ENCODE data around the gene MC3R.
"Not testable (repeated sequence)": the region's sequence is repeated elsewhere in the genome, so short reads cannot be mapped to it uniquely, and the experiment has no call there.

Gene MC3R

DNA sequence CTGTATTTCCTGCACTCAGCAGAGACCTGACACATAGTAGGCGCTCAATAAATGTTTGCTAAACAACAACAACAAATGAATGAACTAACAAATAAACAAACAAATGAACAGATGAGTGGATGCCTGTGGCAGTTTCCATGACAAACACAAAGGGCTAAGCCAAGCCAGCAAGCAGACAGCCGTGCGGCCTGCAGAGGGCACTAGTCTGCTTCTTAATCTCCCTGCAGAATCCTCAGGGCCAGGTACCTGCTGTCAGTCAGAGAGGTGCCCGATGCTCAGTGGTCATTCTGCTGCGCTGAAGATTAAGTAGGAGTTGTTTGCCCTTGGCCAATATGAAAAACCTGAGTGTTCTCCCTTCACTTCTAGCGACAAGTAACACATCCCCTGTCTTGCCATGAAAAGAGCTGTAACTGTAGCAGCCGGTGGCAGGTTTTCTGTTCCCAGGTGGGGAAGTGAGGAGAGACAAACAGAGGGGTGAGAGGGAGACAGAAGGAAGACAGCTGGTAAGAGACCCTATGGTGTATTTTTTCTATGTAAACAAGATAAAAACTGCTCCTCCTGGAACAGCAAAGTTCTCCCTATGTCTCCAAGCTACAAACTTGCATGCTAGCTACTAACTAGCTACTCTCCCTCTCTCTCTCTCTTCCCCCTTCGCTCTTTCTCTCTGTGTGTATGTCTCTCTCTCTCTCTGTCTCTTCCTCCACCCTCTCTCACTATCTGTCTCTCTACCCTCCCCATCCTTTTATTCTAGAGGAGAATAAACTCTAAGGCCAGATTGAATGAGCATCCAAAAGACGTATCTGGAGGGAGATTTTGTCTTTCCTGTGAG is at the start of gene MC3R:
TSS of gene MC3R (plus strand) at position 779 of the 829 bp plus-strand sequence. CDS start 112 bp downstream, outside the sequence.
- FAIRE-seq, result no peak

DNA sequence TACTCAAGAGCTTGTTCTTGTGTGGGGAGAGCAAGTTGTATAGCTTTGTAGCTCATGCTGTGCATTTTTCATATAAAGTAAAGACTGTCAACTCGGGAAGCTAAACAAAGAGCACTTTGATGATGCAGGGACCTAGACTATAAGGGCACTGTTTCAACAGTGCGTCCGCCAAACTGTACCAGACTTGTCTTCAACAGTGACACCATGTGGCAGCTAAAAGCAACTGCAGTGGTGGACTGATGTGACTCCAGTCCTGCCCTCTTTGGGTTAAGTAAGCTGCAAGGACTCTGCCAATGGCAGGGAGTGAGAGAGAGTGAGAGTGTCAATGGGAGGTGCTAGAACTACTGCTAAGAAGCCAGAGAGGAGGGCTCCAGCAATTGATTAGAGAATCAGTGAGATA is 48.1 kb upstream of the MC3R start:
- FAIRE-seq, result no peak

DNA sequence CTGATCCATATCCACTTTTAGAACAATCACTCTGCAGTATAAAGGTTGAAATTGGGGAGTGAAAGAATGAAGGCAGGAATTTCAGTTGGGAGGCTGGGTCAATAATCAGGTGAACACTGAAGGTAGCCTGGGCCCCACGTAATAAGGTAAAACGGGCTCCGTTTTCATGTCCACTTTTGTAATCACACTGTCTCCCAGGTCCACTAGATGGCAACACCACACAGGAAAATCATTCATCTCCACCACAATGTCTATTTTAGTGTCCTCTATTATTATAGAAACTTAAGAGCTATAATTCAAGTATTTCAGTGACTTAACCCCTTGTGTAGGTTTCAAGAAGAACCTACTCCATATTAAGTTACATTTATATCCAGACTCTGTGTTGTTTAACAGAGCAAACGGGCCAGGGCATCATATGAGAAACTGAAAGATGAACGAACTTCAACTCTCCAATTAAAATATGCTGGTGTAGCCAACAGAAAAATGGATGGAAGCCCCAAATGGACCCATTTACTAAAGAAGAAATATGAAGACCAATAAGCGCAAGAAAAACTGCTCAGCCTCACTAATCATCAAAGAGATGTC is 45.9 kb upstream of the MC3R start:
- no peak for FAIRE-seq

GRCh38 chr20:56204206-56204605 is 44.3 kb upstream of the MC3R start:
- FAIRE-seq, result no peak

- FAIRE-seq, result no peak
Observed at GRCh38 chr20:56205346-56205745, 43.2 kb upstream of the MC3R start.

DNA sequence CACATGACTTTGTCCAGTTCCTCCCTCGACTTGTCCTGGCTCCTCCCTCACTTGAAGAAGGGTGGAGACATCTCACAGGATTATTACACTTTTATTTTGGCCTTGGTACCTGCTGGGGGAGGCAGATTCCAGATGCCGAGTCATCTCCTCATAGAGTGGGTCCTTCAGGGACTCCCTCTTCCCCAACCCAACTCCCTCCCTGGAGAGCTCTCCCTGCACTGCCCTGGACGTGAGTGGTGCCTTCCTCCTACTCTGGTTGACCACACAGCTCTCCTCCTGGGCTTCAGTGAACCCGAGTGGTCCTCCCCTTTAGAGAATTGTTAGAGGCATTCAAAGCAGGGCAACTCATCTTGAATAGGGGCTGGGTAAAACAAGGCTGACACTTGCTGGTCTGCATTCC is 40.9 kb upstream of the MC3R start:
- FAIRE-seq, result no peak

DNA sequence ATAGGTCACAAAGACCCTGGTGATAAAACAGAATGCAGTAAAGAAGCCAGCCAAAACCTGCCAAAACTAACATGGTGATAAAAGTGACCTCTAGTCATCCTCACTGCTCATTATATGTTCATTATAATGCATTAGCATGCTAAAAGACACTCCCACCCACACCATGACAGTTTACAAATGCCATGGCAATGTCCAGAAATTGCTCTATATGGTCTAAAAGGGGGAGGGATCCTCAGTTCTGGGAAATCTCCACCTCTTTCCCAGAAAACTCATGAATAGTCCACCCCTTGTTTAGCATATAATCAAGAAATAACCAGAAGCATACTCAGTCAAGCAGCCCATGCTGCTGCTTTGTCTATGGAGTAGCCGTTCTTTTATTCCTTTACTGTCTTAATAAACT is 40.4 kb upstream of the MC3R start:
- FAIRE-seq, result no peak

GRCh38 chr20:56211051-56211450 is 37.5 kb upstream of the MC3R start:
- FAIRE-seq, result no peak

GRCh38 chr20:56212091-56212490 is 36.4 kb upstream of the MC3R start:
- FAIRE-seq, result no peak

- no peak for FAIRE-seq
Observed at GRCh38 chr20:56213321-56213720, 35.2 kb upstream of the MC3R start.

DNA sequence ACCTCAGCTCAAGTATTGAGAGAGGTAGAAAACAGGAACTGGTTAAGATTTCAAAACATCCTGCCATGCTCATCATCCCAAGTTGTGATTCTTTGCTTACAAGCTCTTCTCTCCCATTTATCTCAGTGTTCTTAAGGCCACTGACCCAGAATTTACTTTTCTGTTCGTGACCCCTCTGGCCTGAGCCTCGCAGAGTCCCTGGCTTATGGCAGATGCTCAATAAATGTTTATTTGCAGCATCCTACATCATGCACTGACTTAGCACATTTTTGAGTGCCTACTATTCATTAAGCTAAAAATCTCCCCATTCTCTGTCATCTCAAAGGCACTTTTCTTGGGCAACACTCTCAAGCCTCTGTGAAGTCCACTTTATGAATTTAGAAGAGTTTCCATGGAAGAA is 33.4 kb upstream of the MC3R start:
- FAIRE-seq, result no peak

DNA sequence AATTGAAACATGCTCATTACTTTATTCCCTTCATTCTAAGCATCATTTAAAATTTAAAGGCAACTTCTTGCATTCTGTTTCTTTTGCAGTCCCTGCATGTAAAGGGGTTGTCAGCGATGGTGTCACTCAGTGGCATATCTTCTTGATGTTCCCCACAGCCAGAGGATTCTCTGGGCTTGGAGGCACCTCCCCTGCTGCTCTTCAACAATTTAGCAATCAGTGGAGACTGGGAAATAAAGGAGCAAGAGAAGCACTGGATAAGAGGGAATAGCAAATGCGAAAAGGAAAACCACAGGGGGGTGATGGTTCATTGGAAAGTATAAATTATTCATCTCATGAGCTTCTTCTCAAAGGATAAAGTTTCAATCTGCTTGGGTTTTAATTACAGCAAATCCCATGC is 30.7 kb upstream of the MC3R start:
- FAIRE-seq, result no peak

DNA sequence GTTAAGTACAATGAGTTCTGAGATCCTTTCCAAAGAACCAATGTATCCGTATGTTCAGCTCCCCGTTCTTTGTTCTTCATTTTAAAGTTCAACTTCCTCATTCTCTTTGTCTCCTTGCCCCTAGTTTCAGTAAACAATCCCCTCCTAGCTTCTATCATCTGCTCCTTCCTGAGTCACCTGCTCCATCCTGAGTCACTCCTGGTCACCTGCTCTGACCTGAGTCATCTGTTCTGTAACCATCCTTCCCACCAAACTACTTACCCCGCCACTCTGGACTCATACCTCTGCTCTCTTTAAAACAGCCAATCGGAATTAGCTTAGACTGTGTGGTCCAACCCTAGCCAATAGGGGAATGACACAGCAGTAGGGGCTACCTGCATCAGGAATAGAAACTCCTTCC is 27.3 kb upstream of the MC3R start:
- FAIRE-seq, result not testable (repeated sequence)

DNA sequence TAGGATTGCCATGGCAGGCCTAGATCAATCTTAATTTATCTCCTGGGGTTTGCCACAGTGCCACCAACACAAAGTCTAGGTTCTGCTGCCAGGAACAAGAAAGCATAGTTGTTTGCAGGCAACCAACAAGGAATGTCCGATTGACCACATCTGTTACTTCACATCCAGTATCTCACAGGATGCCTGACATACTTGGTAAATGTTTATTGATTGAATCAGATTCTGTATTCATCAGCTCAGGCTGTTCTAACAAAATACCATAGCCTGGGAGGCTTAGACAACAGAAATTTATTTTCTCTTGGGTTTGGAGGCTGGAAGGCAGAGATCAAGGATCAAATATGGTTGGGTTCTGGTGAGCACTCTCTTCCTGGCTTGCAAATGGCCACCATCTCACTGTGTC is 26.3 kb upstream of the MC3R start:
- no peak for FAIRE-seq

DNA sequence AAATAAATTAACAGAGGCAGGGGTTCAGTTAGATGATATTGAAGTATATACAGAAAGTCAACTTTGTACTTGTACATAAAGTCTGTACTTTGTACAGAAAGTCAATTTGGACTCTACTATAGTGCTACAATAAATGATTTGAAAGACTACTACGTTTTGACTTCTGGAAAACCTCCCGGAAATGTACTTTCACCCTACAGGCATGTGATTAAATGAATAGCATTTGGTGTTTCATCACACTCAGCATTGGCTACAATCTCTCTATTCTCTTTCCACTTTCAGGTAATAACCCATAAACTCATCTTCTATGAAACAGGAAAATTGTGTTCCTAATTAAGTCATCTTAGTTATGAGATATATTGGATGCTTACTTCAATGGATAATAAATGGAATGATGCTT is 25.6 kb upstream of the MC3R start:
- no peak for FAIRE-seq

DNA sequence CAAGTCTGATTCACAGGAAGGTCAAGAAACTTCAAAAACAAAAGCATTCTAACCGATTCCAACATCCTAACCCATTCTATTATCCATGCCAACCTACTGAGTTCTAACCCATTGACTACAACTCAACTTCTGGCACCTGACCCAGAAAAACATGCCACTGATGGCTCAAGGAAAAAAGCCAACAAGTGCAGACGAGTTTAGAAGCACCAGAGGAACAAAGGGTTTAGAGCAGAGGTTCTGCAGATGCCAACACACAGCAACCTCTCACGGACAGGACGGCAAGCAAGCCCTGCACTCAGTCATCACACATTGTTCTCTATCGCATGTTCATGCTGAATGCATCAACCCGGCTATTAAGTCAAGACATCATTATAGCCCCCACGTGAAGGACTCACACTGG is 25.2 kb upstream of the MC3R start:
- FAIRE-seq, result no peak

- FAIRE-seq, result no peak
Observed at GRCh38 chr20:56228021-56228420, 20.5 kb upstream of the MC3R start.

DNA sequence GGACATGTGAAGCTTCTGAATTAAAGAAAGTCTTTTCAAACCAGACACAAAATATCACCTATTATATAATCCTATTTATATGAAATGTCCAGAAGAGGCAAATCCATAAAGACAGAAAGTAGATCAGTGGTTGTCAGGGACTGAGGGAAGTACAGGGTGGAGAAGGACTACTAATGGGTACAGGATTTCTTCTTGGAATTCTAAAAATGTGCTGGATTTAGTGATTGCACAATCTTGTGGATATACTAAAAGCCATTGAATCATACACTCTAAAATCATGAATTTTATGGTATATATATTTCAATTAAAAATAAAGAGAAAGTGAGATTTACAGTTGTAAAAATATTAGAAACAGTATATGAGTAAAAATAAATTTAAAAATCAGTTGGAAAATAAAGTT is 18.7 kb upstream of the MC3R start:
- FAIRE-seq, result no peak

DNA sequence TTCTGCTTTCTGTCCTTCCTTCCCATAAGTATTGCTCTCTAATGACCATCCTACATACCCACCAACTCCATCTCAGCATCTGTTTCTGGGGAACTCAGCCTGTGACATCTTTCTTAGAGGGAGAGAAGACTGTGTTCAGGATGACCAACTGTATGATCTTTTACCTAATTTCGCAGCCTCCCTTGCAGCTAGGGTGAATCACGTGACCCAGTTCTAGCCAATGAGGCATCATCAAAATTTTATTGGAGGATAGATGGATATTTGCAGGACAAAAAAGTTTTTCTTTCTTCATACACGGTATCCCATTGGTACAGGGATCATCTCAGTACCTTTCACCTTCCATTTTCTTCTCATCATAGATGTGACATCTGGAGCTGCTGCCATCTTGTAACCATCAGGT is 14.4 kb upstream of the MC3R start:
- no peak for FAIRE-seq

- FAIRE-seq, result no peak
Observed at GRCh38 chr20:56237335-56237734, 11.2 kb upstream of the MC3R start.

DNA sequence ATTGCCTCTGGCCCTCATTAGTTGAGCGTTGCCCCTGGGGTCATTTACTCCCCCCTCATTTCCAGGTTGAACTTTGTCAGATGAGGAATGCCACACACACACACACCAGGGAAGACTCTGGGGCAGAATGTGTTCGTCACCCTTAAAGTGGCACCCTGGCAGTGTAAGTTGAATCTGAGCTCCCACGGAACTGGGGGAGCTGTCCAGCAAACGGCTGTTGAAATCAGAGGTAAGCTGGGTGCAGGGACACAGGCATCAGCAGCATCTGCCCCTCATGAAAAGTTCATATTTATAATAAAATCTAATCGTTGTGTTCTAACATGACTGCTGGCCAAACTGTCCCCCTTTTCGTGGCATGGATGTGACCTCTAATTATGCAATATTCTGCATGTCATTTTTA is 4.3 kb upstream of the MC3R start:
- FAIRE-seq, result no peak

GRCh38 chr20:56245761-56246160 is 2.8 kb upstream of the MC3R start:
- FAIRE-seq, result no peak

- no peak for FAIRE-seq
Observed at GRCh38 chr20:56249244-56249955, 868 bp downstream of the MC3R start.

DNA sequence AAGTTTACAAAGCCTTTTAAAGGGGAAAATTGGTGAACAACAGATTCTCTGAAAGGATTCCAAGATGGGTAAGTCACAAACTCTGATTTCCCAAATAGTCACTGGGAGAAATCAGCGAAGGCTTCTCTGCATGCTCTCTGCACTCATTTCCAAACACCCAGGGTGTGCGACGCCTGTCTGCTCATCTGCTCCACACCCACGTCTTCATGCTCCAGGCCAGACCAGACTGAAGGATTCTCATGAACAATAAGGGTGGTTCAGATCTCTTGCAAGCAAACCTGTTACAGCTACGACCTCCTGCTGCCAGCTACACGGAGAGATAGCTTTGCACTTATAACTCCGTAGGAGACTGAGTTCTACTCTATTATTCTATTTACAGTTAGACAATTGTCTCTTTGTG is 1.4 kb downstream of the MC3R start:
- FAIRE-seq, result no peak
